Neural progenitor cell (in vitro differentiated cells): Measurements from ENCODE around the gene RILPL1. TPM values are rescaled to one million over a fixed set of nuclear protein-coding genes. Genes with fewer than 3 reads are reported as not detected.

Source experiments
- DNase-seq: peaks from one replicate; pipeline ENCODE4 v3.0.0-alpha.2; 2016; ENCODE audit warnings: low spot score
- H2AFZ ChIP-seq: fragments of 200-600 bp; sonication (generic); replicated peaks from 2 replicates; pipeline ENCODE4 v1.6.1; 2016; ENCODE audit warnings: antibody characterized with exemption
- H3F3A ChIP-seq: fragments of 200-600 bp; sonication (generic); 2 replicates; pipeline ENCODE4 v1.6.1; 2016; ENCODE audit warnings: antibody characterized with exemption, low read depth
- H3K27ac ChIP-seq: fragments of 200-600 bp; sonication (generic); 2 replicates; pipeline ENCODE4 v1.5.1; 2016; ENCODE audit warnings: mild to moderate bottlenecking
- H3K27me3 ChIP-seq: fragments of 200-600 bp; sonication (generic); 2 replicates; pipeline ENCODE4 v1.6.1; 2016; ENCODE audit warnings: mild to moderate bottlenecking, moderate library complexity
- H3K36me3 ChIP-seq: fragments of 200-600 bp; sonication (generic); 2 replicates; pipeline ENCODE4 v1.5.1; 2016
- H3K4me1 ChIP-seq: fragments of 200-600 bp; sonication (generic); 2 replicates; pipeline ENCODE4 v1.6.1; 2016; ENCODE audit warnings: mixed run types
- H3K4me2 ChIP-seq: fragments of 200-600 bp; sonication (generic); 2 replicates; pipeline ENCODE4 v1.6.1; 2016
- H3K4me3 ChIP-seq: fragments of 200-600 bp; sonication (generic); 2 replicates; pipeline ENCODE4 v1.5.1; 2016
- H3K79me2 ChIP-seq: fragments of 200-600 bp; sonication (generic); 2 replicates; pipeline ENCODE4 v1.6.1; 2016; ENCODE audit warnings: low read depth
- H3K9ac ChIP-seq: fragments of 200-600 bp; sonication (generic); 2 replicates; pipeline ENCODE4 v1.6.1; 2016
- H3K9me3 ChIP-seq: fragments of 200-600 bp; sonication (generic); 2 replicates; pipeline ENCODE4 v1.5.1; 2016; ENCODE audit warnings: low read depth
- H4K20me1 ChIP-seq: fragments of 200-600 bp; sonication (generic); 2 replicates; pipeline ENCODE4 v1.6.1; 2016; ENCODE audit warnings: low read depth
- H3K27ac Mint-ChIP-seq: 3 replicates; pipeline ENCODE4 v1.8.0; 2021; ENCODE audit warnings: mixed read lengths
- H3K27me3 Mint-ChIP-seq: 2 replicates; pipeline ENCODE4 v1.8.0; 2022; ENCODE audit warnings: low read depth, mild to moderate bottlenecking, inconsistent platforms, moderate library complexity, mixed read lengths; ENCODE audit not compliant: insufficient read depth
- H3K36me3 Mint-ChIP-seq: 3 replicates; pipeline ENCODE4 v1.8.0; 2021; ENCODE audit warnings: mixed read lengths
- H3K4me1 Mint-ChIP-seq: 3 replicates; pipeline ENCODE4 v1.8.0; 2021; ENCODE audit warnings: mixed read lengths
- H3K4me3 Mint-ChIP-seq: 3 replicates; pipeline ENCODE4 v1.8.0; 2021; ENCODE audit warnings: mild to moderate bottlenecking, moderate library complexity, mixed read lengths
- H3K9me3 Mint-ChIP-seq: 3 replicates; pipeline ENCODE4 v1.8.0; 2020; ENCODE audit warnings: mixed read lengths
- CTCF ChIP-seq: fragments of 200-600 bp; sonication (generic); IDR thresholded peaks from 2 replicates; pipeline ENCODE4 v1.5.1; 2017; ENCODE audit warnings: antibody characterized with exemption, mild to moderate bottlenecking
- EZH2 ChIP-seq: fragments of 200-600 bp; sonication (generic); IDR thresholded peaks from 2 replicates; pipeline ENCODE4 v1.6.1; 2017; ENCODE audit warnings: antibody characterized with exemption, mild to moderate bottlenecking, moderate library complexity
- EZH2phosphoT487 ChIP-seq: fragments of 200-600 bp; sonication (generic); IDR thresholded peaks from 2 replicates; pipeline ENCODE4 v1.6.1; 2017; ENCODE audit warnings: antibody characterized with exemption
- total RNA-seq: library from RNA; depleted of rRNA; stranded (reverse); fragments of >200 nt; gene quantifications from 2 replicates; pipeline ENCODE4 v1.2.3, GENCODE V29; 2015; ENCODE audit warnings: low replicate concordance

The RILPL1 gene
- total RNA-seq, 1 donor from 2014 or later: 13.8 TPM

- TF ChIP-seq EZH2 (no peak), CTCF (no peak), EZH2phosphoT487 (no peak)
- peaks cover 25% of the 10 kb centered on the region for H3K36me3 Mint-ChIP-seq
Observed at GRCh38 chr12:123524378-123524777, 9.1 kb downstream of the RILPL1 start.

GRCh38 chr12:123523518-123523917 lies 10.0 kb downstream of the RILPL1 start:
- no peaks in the 10 kb centered on the region for H3K79me2 ChIP-seq
- H3K4me1 Mint-ChIP-seq: peaks cover 14% of the 10 kb centered on the region
- DNase-seq: no peak
- no peaks in the 10 kb centered on the region for H3K9me3 Mint-ChIP-seq
- no peaks in the 10 kb centered on the region for H3K36me3 ChIP-seq
- H2AFZ ChIP-seq: no peak overlapping the region
- TF ChIP-seq CTCF (no peak), EZH2 (no peak), EZH2phosphoT487 (no peak)
- H4K20me1 ChIP-seq: no peaks in the 10 kb centered on the region
- no peak overlapping the region for H3K9ac ChIP-seq
- peaks cover 2% of the 10 kb centered on the region for H3K27me3 Mint-ChIP-seq
- H3K27ac Mint-ChIP-seq: no peak overlapping the region
- no peaks in the 10 kb centered on the region for H3K4me1 ChIP-seq
- no peaks in the 10 kb centered on the region for H3K9me3 ChIP-seq
- H3K4me3 Mint-ChIP-seq: no peak overlapping the region
- H3K4me3 ChIP-seq: no peak overlapping the region
- H3K4me2 ChIP-seq: no peak overlapping the region
- no peaks in the 10 kb centered on the region for H3F3A ChIP-seq
- peaks cover 22% of the 10 kb centered on the region for H3K36me3 Mint-ChIP-seq
- H3K27me3 ChIP-seq: no peaks in the 10 kb centered on the region
- H3K27ac ChIP-seq: no peak overlapping the region

More at GRCh38 chr12:123524378-123524777, 9.1 kb downstream of the RILPL1 start:
- Mint-ChIP-seq H3K27me3 (peaks cover 4% of the 10 kb centered on the region), H3K4me3 (no peak overlapping the region), H3K4me1 (peaks cover 9% of the 10 kb centered on the region), H3K9me3 (no peaks in the 10 kb centered on the region), H3K27ac (no peak overlapping the region)
- no peaks in the 10 kb centered on the region for H3K36me3 ChIP-seq
- no peaks in the 10 kb centered on the region for H3K9me3 ChIP-seq
- H4K20me1 ChIP-seq: no peaks in the 10 kb centered on the region
- H2AFZ ChIP-seq: no peak overlapping the region
- no peak overlapping the region for H3K4me2 ChIP-seq
- H3K27ac ChIP-seq: no peak overlapping the region
- no peaks in the 10 kb centered on the region for H3K79me2 ChIP-seq
- DNase-seq: no peak
- H3K4me3 ChIP-seq: no peak overlapping the region
- H3K27me3 ChIP-seq: no peaks in the 10 kb centered on the region
- no peaks in the 10 kb centered on the region for H3F3A ChIP-seq
- no peaks in the 10 kb centered on the region for H3K4me1 ChIP-seq
- H3K9ac ChIP-seq: no peak overlapping the region

GRCh38 chr12:123522164-123522563 lies 11.4 kb downstream of the RILPL1 start:
- Mint-ChIP-seq H3K27ac (no peak overlapping the region), H3K27me3 (peaks cover 3% of the 10 kb centered on the region), H3K9me3 (no peaks in the 10 kb centered on the region), H3K4me1 (peaks cover 14% of the 10 kb centered on the region), H3K4me3 (no peak overlapping the region), H3K36me3 (peaks cover 26% of the 10 kb centered on the region)
- no peaks in the 10 kb centered on the region for H3F3A ChIP-seq
- H3K9ac ChIP-seq: no peak overlapping the region
- H3K27ac ChIP-seq: no peak overlapping the region
- no peaks in the 10 kb centered on the region for H4K20me1 ChIP-seq
- no peak overlapping the region for H3K4me3 ChIP-seq
- TF ChIP-seq EZH2: no peak
- TF ChIP-seq EZH2phosphoT487: no peak
- TF ChIP-seq CTCF: no peak
- no peaks in the 10 kb centered on the region for H3K27me3 ChIP-seq
- H3K4me2 ChIP-seq: no peak overlapping the region
- no peaks in the 10 kb centered on the region for H3K9me3 ChIP-seq
- DNase-seq: no peak
- no peaks in the 10 kb centered on the region for H3K4me1 ChIP-seq
- H3K36me3 ChIP-seq: no peaks in the 10 kb centered on the region
- no peaks in the 10 kb centered on the region for H3K79me2 ChIP-seq
- no peak overlapping the region for H2AFZ ChIP-seq
